Subcutaneous adipose tissue (tissue), 4 donors: ENCODE measurements around the gene KRTAP10-7. TPM values are rescaled to one million over a fixed set of nuclear protein-coding genes. Genes with fewer than 3 reads are reported as not detected.

ENCODE experiments used
- CTCF ChIP-seq: fragments of 450-650 bp; IDR thresholded peaks from one replicate; pipeline ENCODE4 v1.5.1; 2016; ENCODE audit warnings: low read depth, mild to moderate bottlenecking, control low read depth, antibody characterized with exemption, moderate library complexity
- total RNA-seq, 4 donors: library from RNA; depleted of rRNA; stranded (reverse); fragments of >200 nt; gene quantifications; one replicate each; pipeline ENCODE4 v1.1.0, GENCODE V29; 2016

The KRTAP10-7 gene
- total RNA-seq, 4 donors from 2014 or later: not detected

- no peak for TF ChIP-seq CTCF
Observed at GRCh38 chr21:44603911-44604310, 3.5 kb downstream of the KRTAP10-7 start.

GRCh38 chr21:44606495-44606894 lies 6.1 kb downstream of the KRTAP10-7 start:
- no peak for TF ChIP-seq CTCF

- TF ChIP-seq CTCF: no peak
Observed at GRCh38 chr21:44609193-44609592, 8.8 kb downstream of the KRTAP10-7 start.

- TF ChIP-seq CTCF: no peak
Observed at GRCh38 chr21:44611551-44611950, 11.2 kb downstream of the KRTAP10-7 start.

- no peak for TF ChIP-seq CTCF
Observed at GRCh38 chr21:44612029-44612486, 11.7 kb downstream of the KRTAP10-7 start, which contains the start of gene KRTAP10-8. TSS of gene KRTAP10-8 (plus strand) at chr21:44612079. CDS start at chr21:44612101, 22 bp downstream.

- no peak for TF ChIP-seq CTCF
Observed at GRCh38 chr21:44612669-44613229, 12.4 kb downstream of the KRTAP10-7 start.

GRCh38 chr21:44613386-44614155 lies 13.2 kb downstream of the KRTAP10-7 start:
- TF ChIP-seq CTCF: no peak
